HG02981 (cell line): ENCODE results near the gene C16orf74.
A peak's percentile ranks its signal among the peaks of the same experiment; 100 is the strongest.

Experiments used
- ATAC-seq: cut with Tn5 transposase; IDR thresholded peaks from one replicate; pipeline ENCODE4 v1.9.1; 2021; ENCODE audit warnings: mild to moderate bottlenecking, moderate library complexity; ENCODE audit not compliant: unreplicated experiment

C16orf74 gene

GRCh38 chr16:85698935-85699558 lies 51.8 kb downstream of the C16orf74 start:
- no peak for ATAC-seq

DNA sequence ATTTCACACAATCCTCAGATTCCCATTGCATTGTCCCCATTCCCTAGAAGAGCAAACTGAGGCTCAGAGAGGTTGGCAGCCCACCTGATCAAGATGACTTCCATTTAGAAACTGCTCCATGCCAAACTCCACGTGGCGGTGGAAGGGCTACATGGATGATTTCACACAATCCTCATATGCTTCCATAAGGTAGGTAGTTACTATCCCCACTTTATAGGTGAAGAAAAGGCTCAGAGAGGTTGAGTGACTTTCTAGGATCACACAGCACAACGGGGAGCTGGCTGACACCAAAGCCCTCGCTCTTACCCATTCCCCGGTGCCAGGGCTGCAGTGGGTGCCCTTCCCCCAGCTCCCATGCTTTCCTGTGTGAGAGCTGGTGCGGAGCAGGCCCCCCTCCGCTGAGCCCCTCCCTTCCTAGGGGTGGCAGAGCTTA lies 52.4 kb downstream of the C16orf74 start:
- no peak for ATAC-seq

DNA sequence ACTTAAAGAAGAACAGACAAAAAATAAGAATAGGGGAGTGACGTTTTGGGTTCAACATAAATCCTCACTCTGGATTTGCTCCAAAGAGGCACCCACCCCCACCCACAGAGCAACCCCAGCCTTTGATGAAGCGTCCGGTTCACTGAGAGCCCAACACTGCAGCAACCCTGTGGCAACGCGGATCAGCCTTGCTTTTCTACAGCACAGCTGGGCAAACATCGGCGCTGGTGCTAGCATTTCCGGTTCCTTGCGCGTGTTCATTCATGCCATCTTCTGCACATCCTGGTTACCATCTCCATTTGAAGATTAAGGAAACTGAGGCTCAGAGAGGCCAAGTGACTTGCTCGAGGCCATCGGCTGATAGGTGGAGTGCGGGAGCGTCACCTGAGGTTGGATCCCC lies 53.5 kb downstream of the C16orf74 start:
- no peak for ATAC-seq

DNA sequence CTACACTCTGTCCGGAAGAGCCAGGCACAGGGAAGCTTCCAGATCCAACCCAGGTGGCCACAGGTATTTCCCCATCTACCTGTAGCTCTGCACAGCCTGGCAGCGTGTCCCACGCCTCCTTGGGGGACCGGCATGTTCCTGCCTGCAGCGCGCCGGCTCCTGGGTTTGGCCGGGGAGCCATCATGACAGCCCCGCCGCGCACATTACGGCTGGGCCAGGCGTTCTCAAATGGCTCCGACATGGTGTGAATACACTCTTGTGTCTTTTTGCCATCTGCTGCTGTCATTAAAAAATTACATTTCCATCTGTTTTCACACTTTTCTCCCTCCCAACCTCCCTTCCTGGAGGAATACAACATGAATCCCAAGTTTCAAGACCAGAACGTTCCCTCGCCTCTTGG lies 54.1 kb downstream of the C16orf74 start:
- no peak for ATAC-seq

DNA sequence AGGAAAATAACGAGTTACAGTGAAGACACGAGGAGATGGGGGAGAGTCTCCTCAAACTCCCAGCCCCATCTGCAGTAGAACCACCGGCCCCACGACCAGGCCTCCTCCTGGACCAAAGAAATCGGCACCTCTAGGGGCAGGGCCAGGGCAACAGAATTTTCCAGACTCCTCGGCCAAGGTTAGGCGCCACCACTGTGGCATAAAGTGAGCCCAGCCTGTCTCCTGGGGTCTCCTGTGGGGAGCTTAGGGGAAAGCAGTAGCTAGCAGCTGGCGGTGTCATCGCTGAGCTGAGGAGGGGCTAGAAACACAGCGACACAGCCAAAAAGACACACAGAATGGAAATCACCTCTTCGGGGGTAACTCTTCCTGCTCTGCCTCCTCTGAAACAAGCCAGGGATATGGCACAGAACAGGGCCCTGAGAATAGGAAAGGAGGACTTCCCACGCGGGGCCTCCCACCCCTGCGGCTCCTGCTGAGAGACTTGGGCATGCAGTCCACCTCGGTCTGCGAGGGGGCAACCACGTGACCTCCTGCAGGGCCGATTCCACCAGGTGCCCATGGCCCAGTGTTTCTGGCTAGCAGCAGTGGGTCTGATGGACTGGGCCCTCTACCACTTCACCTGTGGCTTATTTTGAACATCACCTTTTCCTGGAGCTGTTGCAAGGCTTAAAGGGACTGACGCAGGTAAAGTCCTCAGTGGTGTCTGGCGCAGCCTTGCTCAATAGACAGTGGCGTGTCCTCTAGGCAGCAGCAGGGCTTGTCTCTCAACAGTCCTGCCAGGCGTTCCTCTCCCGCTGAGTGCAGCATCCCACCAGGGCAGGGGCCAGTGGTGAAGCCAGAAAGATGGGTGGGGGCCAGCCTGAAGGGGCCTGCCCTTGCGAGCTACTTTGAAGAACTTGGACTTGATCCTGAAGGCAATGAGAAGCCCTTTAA lies 55.4 kb downstream of the C16orf74 start:
- ATAC-seq: no peak

- no peak for ATAC-seq
Measured at GRCh38 chr16:85690469-85691064, 60.3 kb downstream of the C16orf74 start.

DNA sequence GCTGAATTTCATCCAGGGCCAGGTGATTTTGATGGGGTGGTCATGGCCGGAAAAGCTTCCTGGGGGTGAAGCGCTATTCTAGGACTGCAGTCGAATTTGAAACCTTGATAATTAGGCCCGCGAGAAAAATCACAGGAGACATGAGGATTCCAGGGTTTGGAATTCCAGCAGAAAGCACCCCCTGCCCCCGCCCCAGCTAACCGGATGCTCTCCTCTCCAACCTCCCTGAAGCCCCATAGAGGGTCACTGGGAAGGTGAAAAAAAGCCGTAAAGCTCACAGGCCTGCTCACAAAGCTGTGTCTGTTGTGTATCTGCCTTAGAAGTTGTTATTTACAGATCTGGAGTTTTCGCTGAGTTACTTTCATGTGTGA lies 61.0 kb downstream of the C16orf74 start:
- ATAC-seq: no peak

DNA sequence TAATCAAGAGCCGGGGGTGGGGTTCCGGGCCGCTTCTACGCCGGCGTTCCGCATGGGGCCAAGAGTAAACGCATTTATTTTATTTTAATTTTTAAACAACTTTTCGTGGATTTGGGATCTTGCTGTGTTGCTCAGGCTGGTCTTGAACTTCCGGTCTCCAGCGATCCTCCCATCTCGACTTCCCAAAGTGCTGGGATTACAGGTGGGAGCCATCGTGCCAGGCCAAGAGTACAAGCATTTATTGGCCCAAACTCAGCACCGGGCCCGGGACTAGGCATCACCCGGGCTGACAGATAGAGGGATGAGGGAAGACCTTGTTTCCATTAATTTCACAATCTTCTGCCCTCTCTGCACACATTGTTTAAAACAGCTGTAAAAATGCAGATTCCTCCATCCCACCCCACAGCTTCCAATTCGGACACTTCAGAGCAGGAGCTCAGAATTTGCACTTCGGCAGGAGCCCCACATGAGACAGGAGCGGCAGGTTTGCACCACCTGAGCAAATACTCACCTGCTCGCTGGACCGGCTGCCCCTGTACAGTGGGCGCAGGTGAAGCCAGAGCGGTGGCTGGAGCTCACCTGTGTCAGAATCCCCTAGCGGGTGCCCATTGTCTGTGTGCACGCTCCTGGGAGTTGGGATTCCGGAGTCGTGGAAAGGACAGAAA lies 61.5 kb downstream of the C16orf74 start:
- ATAC-seq: no peak

DNA sequence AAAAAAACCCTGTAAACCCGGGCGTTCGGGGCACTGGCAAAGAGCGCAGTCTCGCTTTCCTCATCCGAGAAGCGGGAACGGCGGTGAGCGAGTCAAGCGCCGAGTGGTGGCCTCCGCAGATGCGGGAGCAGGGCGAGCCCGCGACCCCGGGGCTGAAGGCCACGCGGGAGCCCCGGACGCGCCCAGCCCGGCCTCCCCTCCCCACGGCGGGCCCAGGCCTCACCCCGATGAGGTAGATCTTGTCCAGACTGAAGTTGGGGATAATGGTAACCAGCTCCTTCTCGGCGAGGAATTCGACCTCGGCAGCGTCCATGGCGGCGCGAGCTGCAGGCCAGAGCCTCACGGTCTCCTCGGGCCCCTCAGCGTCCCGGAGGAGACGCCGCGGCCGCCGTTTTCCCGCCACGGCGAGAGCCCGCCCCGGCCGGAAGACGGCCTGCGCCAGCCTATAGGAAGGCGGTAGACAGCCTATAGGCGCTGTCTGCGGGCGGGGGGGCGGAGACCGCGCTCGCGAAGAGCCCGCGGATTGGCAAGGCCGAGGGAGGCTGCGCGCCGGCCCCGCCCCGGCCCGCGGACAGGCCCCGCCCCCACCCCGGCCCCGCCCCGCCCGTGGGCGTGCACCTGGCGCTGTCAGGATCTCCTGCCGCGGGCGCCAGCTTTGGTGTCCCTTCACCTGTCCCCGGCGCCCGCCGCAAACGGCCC lies 62.2 kb downstream of the C16orf74 start, which contains the start of gene GINS2:
TSS of gene GINS2 (minus strand) at position 369 of the 699 bp plus-strand sequence. CDS start at position 313, 56 bp downstream.
- peak; percentile 97 for ATAC-seq

GRCh38 chr16:85687651-85688471 lies 63.0 kb downstream of the C16orf74 start:
- ATAC-seq: no peak

DNA sequence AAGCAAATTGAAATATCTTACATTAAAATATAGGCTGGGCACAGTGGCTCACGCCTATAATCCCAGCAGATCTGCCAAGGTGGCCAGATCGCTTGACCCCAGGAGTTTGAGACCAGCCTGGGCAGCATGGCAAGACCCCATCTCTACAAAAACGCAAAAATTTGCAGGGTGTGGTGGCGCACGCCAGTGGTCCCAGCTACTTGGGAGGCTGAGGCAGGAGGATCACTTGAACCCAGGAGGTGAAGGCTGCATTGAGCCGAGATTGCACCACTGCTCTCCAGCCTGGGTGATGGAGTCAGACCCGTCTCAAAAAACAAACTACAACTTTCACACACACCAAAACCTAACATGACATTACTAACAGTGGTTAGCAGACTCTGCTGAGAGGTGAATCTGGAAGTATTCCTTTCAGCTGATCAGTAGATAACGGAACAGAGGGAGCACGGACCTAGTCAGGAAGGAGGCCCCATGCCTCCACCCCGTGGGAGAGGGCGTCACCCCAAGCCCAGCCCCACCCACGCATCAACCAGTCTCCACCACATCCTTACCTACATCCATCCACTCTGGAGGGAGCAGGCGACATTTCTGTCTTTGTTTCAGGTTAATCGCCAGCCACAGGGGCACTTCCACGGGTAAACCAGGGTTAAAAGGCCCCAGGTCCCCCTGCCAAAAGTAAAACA lies 63.8 kb downstream of the C16orf74 start:
- ATAC-seq: no peak

DNA sequence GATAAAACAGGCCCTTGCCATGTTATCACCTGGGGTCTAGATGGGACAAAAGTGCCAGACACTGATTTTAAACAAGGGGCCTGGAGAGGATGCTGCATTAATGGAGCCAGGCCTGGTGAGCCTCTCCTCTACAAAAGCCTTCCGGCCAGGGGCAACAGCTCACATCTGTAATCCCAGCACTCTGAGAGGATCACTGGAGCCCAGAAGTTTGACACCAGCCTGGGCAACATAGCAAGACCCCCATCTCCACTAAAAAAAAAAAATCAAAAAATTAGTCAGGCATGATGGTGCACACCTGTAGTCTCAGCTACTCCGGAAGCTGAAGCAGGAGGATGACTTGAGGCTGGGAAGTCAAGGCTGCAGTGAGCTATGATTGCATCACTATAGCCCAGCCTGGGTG lies 65.6 kb downstream of the C16orf74 start:
- no peak for ATAC-seq

GRCh38 chr16:85683363-85683762 lies 67.5 kb downstream of the C16orf74 start:
- ATAC-seq: no peak

DNA sequence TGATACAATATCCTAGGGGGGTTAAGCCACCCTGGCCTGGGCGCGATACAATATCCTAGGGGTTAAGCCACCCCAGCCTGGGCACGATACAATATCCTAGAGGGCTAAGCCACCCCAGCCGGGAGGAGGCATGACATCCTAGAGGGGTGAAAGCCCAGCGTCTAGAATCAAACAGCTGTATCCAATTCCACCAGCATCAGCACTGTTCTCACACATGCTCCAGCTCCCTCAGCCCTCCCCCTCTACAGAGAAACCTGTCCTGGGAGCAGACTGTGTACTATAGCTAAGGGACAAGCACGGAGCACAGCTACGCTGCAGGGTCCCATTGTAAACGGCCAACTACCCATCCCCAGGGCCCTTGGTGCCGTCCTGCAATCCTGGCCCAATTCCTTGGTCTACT lies 68.4 kb downstream of the C16orf74 start:
- no peak for ATAC-seq

- no peak for ATAC-seq
Measured at GRCh38 chr16:85681255-85681654, 69.6 kb downstream of the C16orf74 start.

DNA sequence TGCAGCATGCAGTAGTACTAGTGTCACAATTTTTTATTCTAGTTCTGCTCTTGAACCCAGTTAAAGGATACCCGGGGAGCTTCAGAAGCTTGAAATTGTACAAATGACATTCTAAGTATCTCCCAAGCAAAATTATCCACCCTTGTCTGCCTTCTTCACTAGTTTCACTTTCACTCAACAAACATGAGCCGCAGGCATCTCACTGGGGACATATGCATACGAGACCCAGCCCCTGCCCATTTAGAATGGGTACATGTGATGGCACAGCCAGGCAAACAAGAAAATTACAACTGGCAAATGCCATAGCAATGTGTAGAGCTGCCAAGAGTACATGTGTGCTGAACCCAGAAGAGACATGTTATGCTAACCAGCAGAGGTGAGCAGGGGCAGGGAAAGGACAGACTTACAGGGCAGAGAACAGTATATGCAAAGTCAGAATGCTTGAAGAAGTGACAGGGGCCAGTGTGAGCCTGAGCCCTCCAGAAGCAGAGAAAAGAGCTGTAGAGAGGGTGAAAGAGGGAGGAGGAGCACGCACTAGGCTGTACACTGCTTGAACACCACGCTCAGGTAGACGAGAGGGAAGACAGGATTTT lies 70.4 kb downstream of the C16orf74 start:
- ATAC-seq: no peak

GRCh38 chr16:85679870-85680269 lies 71.0 kb downstream of the C16orf74 start:
- no peak for ATAC-seq

GRCh38 chr16:85678821-85679220 lies 72.1 kb downstream of the C16orf74 start:
- no peak for ATAC-seq

- no peak for ATAC-seq
Measured at GRCh38 chr16:85678016-85678415, 72.9 kb downstream of the C16orf74 start.
